Breast epithelium (tissue), 4 donors: ENCODE results near the gene EYA3. TPM values are rescaled to one million over a fixed set of nuclear protein-coding genes. Genes with fewer than 3 reads are reported as not detected.

ENCODE experiments used
- DNase-seq, 2 donors: peaks; one replicate each; pipeline ENCODE4 v3.0.0-alpha.2; 2019; ENCODE audit warnings: low spot score in 2 of 2
- H3K27ac ChIP-seq, 2 donors: fragments of 200-600 bp; sonication (generic) in 1 of 2; one replicate each; pipeline ENCODE4 v1.5.1; 2016 to 2019; ENCODE audit warnings: mild to moderate bottlenecking in 1 of 2
- H3K27me3 ChIP-seq, 2 donors: fragments of 200-600 bp; sonication (generic) in 1 of 2; one replicate each; pipeline versions ENCODE4 v1.5.1 to v1.6.0; 2017 to 2019; ENCODE audit warnings: control low read depth in 1 of 2, mild to moderate bottlenecking in 1 of 2
- H3K36me3 ChIP-seq: fragments of 200-600 bp; one replicate; pipeline ENCODE4 v1.5.1; 2019
- H3K4me1 ChIP-seq, 2 donors: fragments of 200-600 bp; sonication (generic); one replicate each; pipeline ENCODE4 v1.5.1; 2016 to 2019; ENCODE audit warnings: control low read depth in 1 of 2
- H3K4me3 ChIP-seq, 3 donors: fragments of 200-600 bp; sonication (generic); 1 replicate in 2 of 3; 2 replicates in 1 of 3; pipeline ENCODE4 v1.5.1; 2016 to 2019; ENCODE audit warnings: mild to moderate bottlenecking in 3 of 3, moderate library complexity in 2 of 3
- H3K9me3 ChIP-seq, 2 donors: fragments of 200-600 bp; sonication (generic) in 1 of 2; one replicate each; pipeline ENCODE4 v1.5.1; 2016 to 2019; ENCODE audit warnings: control low read depth in 1 of 2
- CTCF ChIP-seq, 3 donors: fragments of 450-650 bp; IDR thresholded peaks; one replicate each; pipeline ENCODE4 v1.5.1; 2016 to 2017; ENCODE audit warnings: antibody characterized with exemption in 3 of 3, mild to moderate bottlenecking in 3 of 3, moderate library complexity in 3 of 3
- POLR2A ChIP-seq: fragments of 450-650 bp; IDR thresholded peaks from one replicate; pipeline ENCODE4 v1.6.1; 2016; ENCODE audit warnings: antibody characterized with exemption, mild to moderate bottlenecking, moderate library complexity
- POLR2AphosphoS5 ChIP-seq, 3 donors: sonication (generic); formaldehyde crosslinking; IDR thresholded peaks; one replicate each; pipeline ENCODE4 v1.6.1; 2017; ENCODE audit warnings: antibody characterized with exemption in 3 of 3
- intact Hi-C: fragments of 100-400 bp; cut with DNase I; formaldehyde crosslinking; loops from one replicate; pipeline ENCODE4 v1.15.1; 2023; ENCODE audit warnings: low total_unique reads
- total RNA-seq, 3 donors: library from RNA; depleted of rRNA; stranded (reverse); fragments of >200 nt; gene quantifications; one replicate each; pipeline ENCODE4 v1.1.0, GENCODE V29; 2016

Gene EYA3
- total RNA-seq, 3 donors from 2014 or later = 12.2 to 22.6 (median 18.1) TPM

- intact Hi-C loops = no loop called here
- no peaks in the 10 kb centered on the region for H3K36me3 ChIP-seq
Observed at GRCh38 chr1:28046716-28047115, 41.7 kb downstream of the EYA3 start.

DNA sequence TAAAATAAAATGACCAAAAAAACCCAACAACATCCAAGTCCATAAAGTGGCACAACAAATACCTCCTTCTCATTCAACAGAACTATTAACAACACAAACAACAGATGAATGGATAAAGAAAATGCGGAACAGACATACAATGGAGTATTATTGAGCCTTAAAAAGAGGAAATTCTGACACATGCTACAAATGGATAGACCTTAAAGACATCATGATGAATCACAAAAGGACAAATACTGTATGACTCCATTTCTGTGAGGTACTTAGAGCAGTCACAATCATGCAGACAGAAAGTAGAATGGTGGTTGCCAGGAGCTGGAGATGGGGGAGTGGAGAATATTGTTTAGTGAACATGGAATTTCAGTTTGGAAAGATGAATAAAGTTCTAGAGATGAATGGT is 42.6 kb downstream of the EYA3 start:
- intact Hi-C loops = no loop called here
- Histone ChIP-seq H3K27me3 (no peaks in the 10 kb centered on the region), H3K9me3 (no peaks in the 10 kb centered on the region), H3K36me3 (no peaks in the 10 kb centered on the region), H3K4me1 (no peaks in the 10 kb centered on the region), H3K4me3 (no peak overlapping the region), H3K27ac (no peak overlapping the region)
- DNase-seq = no peak
- TF ChIP-seq CTCF (IDR thresholded peaks at IDR 0.05) (no peak), POLR2A (no peak), POLR2AphosphoS5 (IDR thresholded peaks at IDR 0.05) (no peak)

More at GRCh38 chr1:28046716-28047115, 41.7 kb downstream of the EYA3 start:
- no peak for TF ChIP-seq POLR2AphosphoS5 (IDR thresholded peaks at IDR 0.05)
- no peak for TF ChIP-seq POLR2A
- no peak for TF ChIP-seq CTCF (IDR thresholded peaks at IDR 0.05)
- no peaks in the 10 kb centered on the region for H3K9me3 ChIP-seq
- H3K4me1 ChIP-seq = no peaks in the 10 kb centered on the region
- no peak overlapping the region for H3K27ac ChIP-seq
- H3K27me3 ChIP-seq = no peaks in the 10 kb centered on the region
- DNase-seq = no peak
- no peak overlapping the region for H3K4me3 ChIP-seq

DNA sequence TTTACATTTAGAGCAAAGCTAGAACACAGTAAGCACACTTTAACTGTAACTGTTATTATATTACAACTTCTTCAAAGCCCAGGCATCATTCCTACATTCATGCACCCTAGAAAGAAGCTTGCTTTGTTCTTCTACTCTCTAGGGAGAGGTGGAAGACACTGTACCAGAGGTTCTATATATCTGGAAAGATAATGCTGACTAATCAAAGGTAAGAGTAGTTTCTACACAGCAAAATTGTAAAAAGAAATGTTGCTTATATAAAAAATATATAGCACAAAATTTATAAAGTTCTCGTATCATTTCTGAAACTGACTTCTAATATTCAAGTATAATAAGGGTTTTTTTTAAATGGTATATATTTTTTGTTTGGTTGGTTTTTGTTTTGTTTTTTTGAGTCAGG is 44.0 kb downstream of the EYA3 start:
- Histone ChIP-seq H3K4me3 (no peak overlapping the region), H3K4me1 (no peaks in the 10 kb centered on the region), H3K9me3 (no peaks in the 10 kb centered on the region), H3K27ac (no peak overlapping the region), H3K36me3 (peaks cover 5% of the 10 kb centered on the region), H3K27me3 (no peaks in the 10 kb centered on the region)
- no peak for DNase-seq
- TF ChIP-seq POLR2AphosphoS5 (IDR thresholded peaks at IDR 0.05) = no peak
- TF ChIP-seq POLR2A = no peak
- no peak for TF ChIP-seq CTCF (IDR thresholded peaks at IDR 0.05)
- intact Hi-C loops = loop anchor here (5.0 kb wide), 1 partner anchor 257 kb away; no protein-coding TSS in a partner anchor

- Histone ChIP-seq H3K27ac (no peak overlapping the region), H3K4me1 (no peaks in the 10 kb centered on the region), H3K9me3 (no peaks in the 10 kb centered on the region), H3K36me3 (peaks cover 5% of the 10 kb centered on the region), H3K4me3 (no peak overlapping the region), H3K27me3 (no peaks in the 10 kb centered on the region)
- no peak for TF ChIP-seq POLR2A
- no peak for TF ChIP-seq POLR2AphosphoS5 (IDR thresholded peaks at IDR 0.05)
- TF ChIP-seq CTCF (IDR thresholded peaks at IDR 0.05) = no peak
- no peak for DNase-seq
- intact Hi-C loops = no loop called here
Observed at GRCh38 chr1:28039341-28039740, 49.1 kb downstream of the EYA3 start.

DNA sequence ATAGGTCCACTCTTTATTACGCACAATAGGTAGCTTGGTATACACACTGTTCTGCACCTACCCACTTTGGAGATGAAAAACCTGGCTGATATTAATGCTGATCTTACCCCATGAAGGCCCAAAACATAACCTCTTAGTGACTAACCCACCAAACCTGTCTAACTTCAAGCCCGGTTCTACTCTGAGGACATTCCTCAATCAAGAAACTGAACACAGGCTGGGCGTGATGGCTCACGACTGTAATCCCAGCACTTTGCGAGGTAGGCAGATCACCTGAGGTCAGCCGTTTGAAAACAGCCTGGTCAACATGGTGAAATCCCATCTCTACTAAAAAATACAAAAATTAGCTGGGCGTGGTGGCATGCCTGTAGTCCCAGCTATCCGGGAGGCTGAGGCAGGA is 50.5 kb downstream of the EYA3 start:
- DNase-seq = no peak
- H3K36me3 ChIP-seq = peaks cover 5% of the 10 kb centered on the region

More for the DNA sequence above, 50.5 kb downstream of the EYA3 start:
- Histone ChIP-seq H3K27me3 (no peaks in the 10 kb centered on the region), H3K4me1 (no peaks in the 10 kb centered on the region), H3K9me3 (no peaks in the 10 kb centered on the region), H3K4me3 (no peak overlapping the region), H3K27ac (no peak overlapping the region)
- TF ChIP-seq CTCF (IDR thresholded peaks at IDR 0.05) (no peak), POLR2A (no peak), POLR2AphosphoS5 (IDR thresholded peaks at IDR 0.05) (no peak)
- intact Hi-C loops = no loop called here
